C1 segment of cervical spinal cord (tissue), 14 donors: ENCODE measurements around the gene ADGRG1.
"Not testable (repeated sequence)": the region's sequence is repeated elsewhere in the genome, so short reads cannot be mapped to it uniquely, and the experiment has no call there.

Source experiments
- DNase-seq, 14 donors: peaks; one replicate each; lab custom pipeline; 2025; lab: John Stamatoyannopoulos, UW

ADGRG1 gene

GRCh38 chr16:57628008-57628781 is at the start of gene ADGRG1:
Gene ADGRG1, plus strand, starts transcription at chr16:57628630. Its CDS starts 21,658 bp downstream, at chr16:57650288.
- DNase-seq: peak in 12 of 14 donors; percentile 23 to 96 (median 80)

DNA sequence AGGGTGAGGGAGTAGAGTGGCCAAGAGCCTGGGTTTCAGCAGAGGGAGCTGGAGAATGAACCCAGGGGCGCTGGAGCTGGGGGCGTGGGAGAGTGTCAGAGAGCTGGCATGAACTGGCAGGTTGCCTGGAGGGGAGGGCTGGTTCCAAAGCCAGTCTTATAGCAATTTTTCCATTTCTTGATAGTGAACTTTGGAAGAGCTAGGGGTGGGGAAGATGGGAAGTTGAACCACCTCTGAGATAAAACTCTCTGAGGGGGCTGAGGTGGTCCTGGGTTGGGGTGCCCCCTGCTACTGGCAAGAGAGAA is 49.1 kb upstream of the ADGRG1 start:
- no peak for DNase-seq

- no peak for DNase-seq
Observed at GRCh38 chr16:57585051-57585687, 43.3 kb upstream of the ADGRG1 start.

DNA sequence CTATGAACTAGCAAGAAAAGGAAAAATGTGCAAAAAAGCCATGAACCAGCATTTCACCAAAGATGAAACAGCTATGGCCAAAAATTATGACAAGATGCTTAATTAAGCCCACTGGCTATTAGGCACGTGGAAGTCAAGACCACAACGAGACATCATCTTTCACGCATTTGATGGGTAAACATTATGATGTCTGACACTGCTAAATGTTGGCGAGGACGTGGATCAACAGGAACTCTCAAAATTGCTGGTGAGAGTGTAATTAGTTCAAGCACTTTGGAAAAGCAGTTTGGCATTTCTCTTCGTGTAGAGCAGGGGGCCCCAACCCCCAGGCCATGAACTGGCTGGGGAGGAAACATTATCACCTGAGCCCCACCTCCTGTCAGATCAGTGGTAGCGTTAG is 39.6 kb upstream of the ADGRG1 start:
- DNase-seq: no peak

- DNase-seq: no peak
Observed at GRCh38 chr16:57589374-57589773, 39.1 kb upstream of the ADGRG1 start.

DNA sequence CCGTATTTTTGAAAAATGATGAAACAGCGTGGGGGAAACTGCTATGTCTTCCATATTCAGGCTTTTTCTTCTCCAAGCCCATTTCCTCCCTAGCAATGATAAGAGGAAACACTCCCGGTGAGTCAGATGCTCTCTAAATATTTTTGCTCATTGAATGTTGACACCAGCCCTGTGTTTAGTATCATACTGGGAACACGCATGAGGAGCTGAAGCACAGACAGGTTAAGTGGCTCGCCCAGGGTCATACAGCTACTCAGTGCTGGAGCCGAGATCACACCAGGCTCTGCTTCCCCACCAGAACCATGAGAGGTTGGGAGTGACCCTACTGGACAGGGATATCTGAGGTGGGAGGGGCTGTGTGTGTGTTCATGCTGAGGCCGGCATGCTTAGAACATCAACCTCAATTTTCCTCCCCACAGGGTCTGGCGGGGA is 37.8 kb upstream of the ADGRG1 start:
- DNase-seq: no peak

- DNase-seq: peak in 12 of 14 donors; percentile 15 to 67 (median 50)
Observed at GRCh38 chr16:57591086-57591869, 37.2 kb upstream of the ADGRG1 start.

- no peak for DNase-seq
Observed at GRCh38 chr16:57591870-57592485, 36.5 kb upstream of the ADGRG1 start.

- DNase-seq: no peak
Observed at GRCh38 chr16:57592591-57593003, 35.8 kb upstream of the ADGRG1 start.

GRCh38 chr16:57593021-57593420 is 35.4 kb upstream of the ADGRG1 start:
- no peak for DNase-seq

DNA sequence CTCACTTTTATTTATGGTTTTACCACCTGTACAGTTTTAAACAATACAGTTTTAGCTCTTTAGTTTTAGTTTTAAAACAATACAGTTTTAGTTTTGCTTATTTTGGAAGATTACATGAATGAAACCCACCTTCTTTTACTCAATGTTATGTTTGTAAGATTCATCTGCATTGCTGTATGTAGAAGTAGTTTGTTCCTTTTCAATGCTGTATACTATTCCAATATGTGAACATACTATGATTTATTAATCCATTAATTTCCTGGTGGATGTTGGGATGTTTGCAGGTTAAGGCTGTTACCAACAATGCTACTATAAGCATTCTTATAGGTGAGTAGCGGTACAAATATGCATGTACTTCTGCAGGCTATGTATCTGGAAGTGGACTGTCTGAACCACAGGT is 34.4 kb upstream of the ADGRG1 start:
- DNase-seq: no peak

DNA sequence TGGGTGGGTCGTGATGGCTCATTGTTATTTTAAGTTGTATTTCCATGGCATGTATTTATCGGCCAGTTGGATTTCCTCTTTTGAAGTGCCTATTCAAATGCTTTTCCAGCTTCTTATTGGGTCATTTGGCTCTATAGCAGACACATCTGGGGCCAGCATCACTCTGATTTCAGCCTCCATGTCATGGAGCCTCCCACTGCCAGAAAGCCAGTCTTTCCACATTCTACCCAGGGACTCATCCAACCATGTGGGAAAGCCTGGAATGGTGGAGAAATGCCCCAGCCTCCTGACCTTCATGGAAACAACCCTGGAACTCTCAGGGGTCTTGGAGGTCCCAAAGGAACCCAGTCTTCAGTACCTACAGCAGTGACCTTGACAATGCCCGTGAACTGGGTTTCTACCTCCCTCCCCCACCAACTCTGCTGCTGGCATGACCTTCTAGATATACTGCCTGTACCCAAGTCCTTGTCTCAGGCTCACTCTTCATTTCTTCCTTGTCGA is 33.8 kb upstream of the ADGRG1 start:
- DNase-seq: no peak

DNA sequence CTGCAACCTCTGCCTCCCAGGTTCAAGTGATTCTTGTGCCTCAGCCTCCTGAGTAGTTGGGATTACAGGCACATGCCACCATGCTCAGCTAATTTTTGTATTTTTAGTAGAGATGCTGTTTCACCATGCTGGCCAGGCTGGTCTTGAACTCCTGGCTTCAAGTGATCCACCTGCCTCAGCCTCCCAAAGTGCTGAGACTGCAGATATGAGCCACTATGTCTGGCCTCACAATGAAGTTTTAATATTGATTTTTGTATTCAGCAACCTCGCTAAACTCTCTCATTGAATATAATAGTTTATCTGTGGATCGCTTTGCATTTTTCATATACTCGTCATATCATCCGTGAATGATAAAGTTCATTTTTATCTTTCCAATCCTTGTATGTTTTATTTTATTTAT is 32.2 kb upstream of the ADGRG1 start:
- not testable (repeated sequence) for DNase-seq

DNA sequence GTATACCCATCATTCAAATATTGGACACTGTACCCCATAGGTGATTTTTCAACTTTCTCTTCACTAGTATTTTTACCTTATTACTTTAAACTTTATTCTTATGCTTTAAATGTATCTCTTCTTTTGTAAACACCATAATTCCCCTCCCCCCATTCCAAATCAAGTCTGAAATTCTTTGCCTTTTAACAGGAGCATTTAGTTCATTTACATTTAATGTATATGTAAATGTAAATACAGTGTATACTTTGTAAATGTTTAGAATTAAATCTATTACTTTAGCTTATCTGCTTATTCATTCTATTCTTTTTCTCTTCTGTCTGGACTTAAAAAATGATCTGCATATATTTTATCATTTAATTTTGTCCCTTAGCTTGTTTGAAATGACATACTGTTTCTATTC is 30.0 kb upstream of the ADGRG1 start:
- no peak for DNase-seq

DNA sequence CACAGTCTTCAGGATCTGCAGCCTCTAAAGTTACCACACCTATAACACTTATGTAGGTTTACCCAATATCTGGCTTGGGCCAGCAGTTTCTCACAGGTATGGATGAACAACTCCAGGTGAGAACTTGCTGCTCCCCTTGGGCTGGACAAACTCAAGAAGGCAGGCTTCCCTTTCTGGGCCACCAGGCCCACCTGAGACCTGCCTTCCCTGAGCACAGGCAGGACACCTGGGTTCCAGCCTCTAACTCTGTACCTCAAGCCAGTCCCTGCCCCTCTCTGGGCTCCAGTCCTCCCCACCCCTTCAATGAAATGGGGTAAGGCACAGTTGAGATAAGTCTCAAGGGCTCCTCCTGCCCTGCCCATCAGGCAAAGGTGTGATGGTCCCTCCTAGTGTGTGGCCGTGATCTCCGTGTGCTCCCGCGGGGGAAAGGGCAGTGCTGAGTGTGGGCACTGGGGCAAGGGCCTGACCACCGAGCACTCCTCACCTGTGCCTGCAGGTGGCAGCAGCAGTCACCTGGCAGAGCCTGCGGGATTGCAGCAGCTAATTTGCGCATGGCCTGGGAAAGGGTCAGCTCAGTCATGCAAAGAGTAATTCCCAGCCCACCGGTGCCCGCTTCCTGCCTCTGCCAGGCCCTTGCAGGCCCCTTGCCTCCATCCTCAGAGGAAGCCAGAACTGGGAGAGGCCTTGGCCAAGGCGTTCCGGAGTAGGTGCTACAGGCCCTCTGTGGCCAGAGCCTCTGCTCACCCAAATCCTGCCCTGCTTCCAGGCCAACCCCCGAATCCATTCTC is 28.2 kb upstream of the ADGRG1 start:
- DNase-seq: peak in 2 of 14 donors; percentile 25 to 34

- no peak for DNase-seq
Observed at GRCh38 chr16:57600952-57601580, 27.4 kb upstream of the ADGRG1 start.

DNA sequence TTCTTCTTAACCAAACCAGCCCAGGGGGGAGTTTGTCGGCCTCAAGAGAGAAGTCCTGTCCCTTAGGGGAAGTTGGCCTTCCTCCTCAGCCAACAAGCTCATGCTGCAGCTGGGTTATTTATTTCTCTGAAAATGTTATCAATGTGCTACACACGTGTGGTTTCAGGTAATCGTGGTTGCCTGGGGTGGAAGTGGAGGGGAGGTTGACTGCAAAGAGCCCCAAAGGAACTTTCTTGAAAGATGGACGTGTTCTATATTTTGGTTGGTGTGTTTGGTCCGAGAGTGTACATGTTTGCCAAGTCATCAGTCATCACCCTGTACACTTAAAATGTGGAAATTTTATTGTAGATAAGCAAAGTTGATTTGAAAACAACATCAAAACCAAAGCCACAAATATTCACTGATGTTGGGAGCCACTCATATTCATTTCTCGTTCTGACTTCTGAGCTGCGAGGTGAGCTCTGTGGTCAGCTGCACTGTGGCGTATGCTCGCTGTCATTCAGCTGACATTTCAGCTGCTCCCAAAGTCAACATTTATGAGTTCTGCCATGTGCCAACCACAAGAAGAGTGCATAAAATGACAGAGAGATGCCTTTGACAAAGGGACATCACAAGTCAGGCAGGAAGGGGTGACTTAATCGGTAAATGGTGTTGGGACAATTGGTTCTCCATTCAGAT is 26.5 kb upstream of the ADGRG1 start:
- DNase-seq: no peak

DNA sequence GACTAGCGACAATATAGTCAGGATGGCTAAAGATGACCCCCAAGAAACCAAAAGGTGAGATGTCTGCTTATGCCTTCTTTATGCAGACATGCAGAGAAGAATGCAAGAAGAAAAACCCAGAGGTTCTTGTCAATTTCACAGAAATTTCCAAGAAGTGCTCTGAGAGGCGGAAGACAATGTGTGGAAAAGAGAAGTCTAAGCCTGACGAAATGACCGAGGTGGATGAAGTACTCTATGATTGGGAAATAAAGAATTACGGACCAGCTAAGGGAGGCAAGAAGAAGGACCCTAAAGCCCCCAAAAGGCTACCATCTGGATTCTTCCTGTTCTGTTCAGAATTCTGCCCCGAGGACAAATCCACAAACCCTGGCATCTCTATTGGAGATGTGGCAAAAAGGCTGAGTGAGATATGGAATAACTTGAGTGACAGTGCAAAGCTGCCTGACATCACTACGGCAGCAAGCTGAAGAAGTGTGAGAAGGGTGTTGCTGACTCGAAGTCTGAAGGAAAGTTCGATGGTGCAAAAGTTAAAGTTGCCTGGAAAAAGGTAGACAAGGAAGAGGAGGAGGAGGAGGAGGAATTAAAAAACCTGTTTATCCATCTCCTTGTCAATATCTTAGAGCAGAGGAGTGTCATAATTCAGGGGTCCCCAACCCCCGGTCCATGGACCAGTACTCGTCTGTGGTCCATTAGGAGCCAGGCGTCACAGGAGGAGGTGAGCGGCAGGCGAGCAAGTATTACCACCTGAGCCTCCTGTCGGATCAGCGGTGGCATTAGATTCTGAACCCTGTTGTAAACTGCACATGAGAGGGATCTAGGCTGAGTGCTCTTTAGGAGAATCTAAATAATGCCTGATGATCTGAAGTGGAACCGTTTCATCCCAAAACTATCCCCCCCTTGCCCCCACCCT is 25.1 kb upstream of the ADGRG1 start:
- no peak for DNase-seq

GRCh38 chr16:57604177-57604576 is 24.3 kb upstream of the ADGRG1 start:
- DNase-seq: no peak
